ENCODE results near the gene HASPIN.

- TF ChIP-seq CTCF (IDR thresholded peaks at IDR 0.05) (no peak), POLR2AphosphoS5 (IDR thresholded peaks at IDR 0.05) (no peak), POLR2A (IDR thresholded peaks at IDR 0.05) (no peak)
Measured at GRCh38 chr17:3751836-3752235, 28.1 kb downstream of the HASPIN start.

Data from gastroesophageal sphincter (tissue), 3 donors.